ENCODE data around the gene NADK2. TPM values are rescaled to one million over a fixed set of nuclear protein-coding genes. Genes with fewer than 3 reads are reported as not detected.
A peak's percentile ranks its signal among the peaks of the same experiment; 100 is the strongest.
"Not testable (repeated sequence)": the region's sequence is repeated elsewhere in the genome, so short reads cannot be mapped to it uniquely, and the experiment has no call there.

The NADK2 gene
- total RNA-seq, 4 donors from 2014 or later: 13.2 to 26.5 (median 18.9) TPM

- no peak for TF ChIP-seq CTCF (IDR thresholded peaks at IDR 0.05)
- ATAC-seq (ENCODE audit: low FRiP score): peak; percentile 96
- no peak for DNase-seq (ENCODE audit: low spot score)
Measured at GRCh38 chr5:36206913-36207312, 34.8 kb downstream of the NADK2 start.

- no peak for TF ChIP-seq CTCF (IDR thresholded peaks at IDR 0.05)
- DNase-seq (ENCODE audit: low spot score) (no peak), ATAC-seq (ENCODE audit: low FRiP score) (no peak)
Measured at GRCh38 chr5:36205329-36205728, 36.4 kb downstream of the NADK2 start.

- no peak for TF ChIP-seq CTCF (IDR thresholded peaks at IDR 0.05)
- ATAC-seq (ENCODE audit: low FRiP score) (peak; percentile 60), DNase-seq (ENCODE audit: low spot score) (no peak)
Measured at GRCh38 chr5:36202521-36202961, 39.2 kb downstream of the NADK2 start.

- DNase-seq (ENCODE audit: low spot score): no peak
- ATAC-seq (ENCODE audit: low FRiP score): no peak
- no peak for TF ChIP-seq CTCF (IDR thresholded peaks at IDR 0.05)
Measured at GRCh38 chr5:36200513-36200912, 41.2 kb downstream of the NADK2 start.

GRCh38 chr5:36199620-36200019, 42.1 kb downstream of the NADK2 start:
- no peak for DNase-seq (ENCODE audit: low spot score)
- TF ChIP-seq CTCF (IDR thresholded peaks at IDR 0.05): no peak
- ATAC-seq (ENCODE audit: low FRiP score): peak; percentile 69

GRCh38 chr5:36198783-36199182, 42.9 kb downstream of the NADK2 start:
- not testable (repeated sequence) for ATAC-seq (ENCODE audit: low FRiP score)

GRCh38 chr5:36198281-36198680, 43.4 kb downstream of the NADK2 start:
- no peak for DNase-seq (ENCODE audit: low spot score)
- TF ChIP-seq CTCF (IDR thresholded peaks at IDR 0.05): no peak
- no peak for ATAC-seq (ENCODE audit: low FRiP score)

More at GRCh38 chr5:36198783-36199182, 42.9 kb downstream of the NADK2 start:
- not testable (repeated sequence) for DNase-seq (ENCODE audit: low spot score)

GRCh38 chr5:36193746-36194145, 48.0 kb downstream of the NADK2 start:
- no peak for TF ChIP-seq CTCF (IDR thresholded peaks at IDR 0.05)
- no peak for DNase-seq (ENCODE audit: low spot score)
- no peak for ATAC-seq (ENCODE audit: low FRiP score)

GRCh38 chr5:36184408-36184807, 57.3 kb downstream of the NADK2 start:
- not testable (repeated sequence) for DNase-seq (ENCODE audit: low spot score); ATAC-seq (ENCODE audit: low FRiP score)

Data from omental fat pad (tissue), 4 donors.